DND-41 (cell line): ENCODE measurements around the gene SNUPN.

Experiments used
- ATAC-seq: fragments of 200-7000 bp; cut with Tn5 transposase; 3 replicates; pipeline ENCODE4 v1.9.1; 2021; ENCODE audit warnings: low read depth; ENCODE audit not compliant: insufficient read depth
- DNase-seq: peaks from one replicate; pipeline ENCODE4 v3.0.0-alpha.2; 2020
- H2AFZ ChIP-seq: 2 replicates; pipeline ENCODE4 v1.6.0; 2012; ENCODE audit warnings: low read depth, low read length
- H3K27ac ChIP-seq: 2 replicates; pipeline ENCODE4 v1.5.1; 2012; ENCODE audit warnings: low read length, inconsistent platforms
- H3K27me3 ChIP-seq: fragments of 200-600 bp; sonication (generic); 2 replicates; pipeline ENCODE4 v1.6.0; 2012; ENCODE audit warnings: low read length, mild to moderate bottlenecking, inconsistent platforms; ENCODE audit not compliant: insufficient read depth, poor library complexity
- H3K36me3 ChIP-seq: 2 replicates; pipeline ENCODE4 v1.5.1; 2012; ENCODE audit warnings: low read length, inconsistent platforms; ENCODE audit not compliant: insufficient read depth
- H3K4me1 ChIP-seq: 2 replicates; pipeline ENCODE4 v1.5.1; 2012; ENCODE audit warnings: mild to moderate bottlenecking, low read length; ENCODE audit not compliant: insufficient read depth
- H3K4me2 ChIP-seq: 2 replicates; pipeline ENCODE4 v1.6.0; 2012; ENCODE audit warnings: mild to moderate bottlenecking, moderate library complexity, low read length, inconsistent platforms; ENCODE audit not compliant: insufficient read depth
- H3K4me3 ChIP-seq, 2 experiments: fragments of 200-600 bp in 1 of 2; shearing (Covaris generic) in 1 of 2; 2 replicates each; pipeline ENCODE4 v1.5.1; 2012 to 2016; ENCODE audit warnings: inconsistent platforms in 2 of 2, low read length in 2 of 2, mild to moderate bottlenecking in 2 of 2, low read depth in 1 of 2, moderate library complexity in 1 of 2
- H3K79me2 ChIP-seq: 2 replicates; pipeline ENCODE4 v1.6.0; 2012; ENCODE audit warnings: low read length, inconsistent platforms; ENCODE audit not compliant: insufficient read depth
- H3K9ac ChIP-seq: 2 replicates; pipeline ENCODE4 v1.6.0; 2012; ENCODE audit warnings: low read depth, mild to moderate bottlenecking, inconsistent platforms, low read length, moderate library complexity
- H3K9me3 ChIP-seq: 2 replicates; pipeline ENCODE4 v1.5.1; 2012; ENCODE audit warnings: low read length, moderate library complexity, mild to moderate bottlenecking, inconsistent platforms; ENCODE audit not compliant: insufficient read depth, severe bottlenecking
- H4K20me1 ChIP-seq: 2 replicates; pipeline ENCODE4 v1.6.0; 2012; ENCODE audit warnings: low read length; ENCODE audit not compliant: insufficient read depth
- CTCF ChIP-seq: IDR thresholded peaks from 2 replicates; pipeline ENCODE4 v1.5.1; 2012; ENCODE audit warnings: borderline replicate concordance, low read length, moderate library complexity, mild to moderate bottlenecking; ENCODE audit not compliant: poor library complexity, severe bottlenecking; ENCODE audit errors: extremely low read depth
- EZH2 ChIP-seq: IDR thresholded peaks from 3 replicates; pipeline ENCODE4 v1.6.1; 2012; ENCODE audit warnings: borderline replicate concordance, low read depth, mild to moderate bottlenecking, moderate library complexity, low read length, inconsistent platforms; ENCODE audit not compliant: severe bottlenecking

SNUPN gene

GRCh38 chr15:75620841-75621391 lies 4.6 kb downstream of the SNUPN start:
- ATAC-seq: no peak
- H3K4me2 ChIP-seq: no peak overlapping the region

DNA sequence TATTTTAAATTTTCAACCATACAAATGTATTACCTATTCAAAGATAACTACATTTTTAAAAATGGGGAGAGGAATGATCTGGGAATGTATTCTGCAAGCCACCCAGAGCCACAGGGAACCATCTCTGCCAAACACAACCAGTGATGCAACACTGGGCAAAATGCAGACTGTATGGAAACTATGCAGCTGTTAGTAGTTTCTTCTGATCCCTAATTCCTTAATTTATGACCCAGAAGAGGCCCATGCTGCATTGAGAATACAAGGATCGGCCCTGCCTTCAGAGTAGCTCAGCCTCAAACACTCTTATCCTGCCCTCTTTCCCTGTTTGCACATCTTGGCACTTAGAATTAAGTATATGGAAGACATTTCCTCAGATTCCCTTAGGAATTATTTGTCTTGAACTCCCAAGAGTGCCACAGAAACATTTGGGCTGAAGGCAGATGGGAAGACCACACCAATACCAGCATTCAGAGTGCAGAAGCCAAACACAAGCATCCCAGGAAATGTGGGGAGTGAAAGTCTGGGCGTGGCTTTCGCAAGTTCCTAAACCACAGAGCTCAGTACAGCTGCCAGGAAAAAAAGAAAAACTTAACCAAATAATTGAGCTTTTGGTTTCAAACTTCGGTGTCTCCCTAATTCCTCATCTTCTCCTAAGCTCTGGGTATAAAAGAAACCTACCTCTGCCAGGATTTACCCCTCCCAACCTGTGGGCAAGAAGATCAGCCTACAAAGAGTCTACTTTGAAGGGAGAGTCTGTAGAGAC lies 5.3 kb downstream of the SNUPN start:
- peaks cover 10% of the 10 kb centered on the region; the same call in 1 of the 2 replicates for H3K4me1 ChIP-seq
- H2AFZ ChIP-seq: no peak overlapping the region
- no peak overlapping the region for H3K27ac ChIP-seq
- ATAC-seq: no peak
- no peak for DNase-seq
- TF ChIP-seq EZH2 (no peak), CTCF (no peak)
- no peak overlapping the region for H3K4me3 ChIP-seq
- peaks cover 47% of the 10 kb centered on the region for H3K36me3 ChIP-seq
- H3K4me2 ChIP-seq: no peak overlapping the region
- H3K9me3 ChIP-seq: no peaks in the 10 kb centered on the region
- no peaks in the 10 kb centered on the region for H3K27me3 ChIP-seq
- no peak overlapping the region for H3K9ac ChIP-seq
- H3K79me2 ChIP-seq: peaks cover 6% of the 10 kb centered on the region
- no peaks in the 10 kb centered on the region for H4K20me1 ChIP-seq

More at GRCh38 chr15:75620841-75621391, 4.6 kb downstream of the SNUPN start:
- Histone ChIP-seq H2AFZ (no peak overlapping the region), H3K36me3 (peaks cover 45% of the 10 kb centered on the region), H3K4me1 (peaks cover 10% of the 10 kb centered on the region; the same call in 1 of the 2 replicates), H3K4me3 (no peak overlapping the region), H3K9ac (no peak overlapping the region), H3K27me3 (no peaks in the 10 kb centered on the region), H3K79me2 (peaks cover 8% of the 10 kb centered on the region), H3K9me3 (no peaks in the 10 kb centered on the region), H3K27ac (no peak overlapping the region), H4K20me1 (no peaks in the 10 kb centered on the region)
- TF ChIP-seq EZH2 (no peak), CTCF (no peak)
- no peak for DNase-seq

GRCh38 chr15:75616766-75617165 lies 8.8 kb downstream of the SNUPN start:
- Histone ChIP-seq H3K9ac (no peak overlapping the region), H3K4me1 (0 out of 2 replicates have a peak, but pooled peaks cover 4% of the 10 kb centered on the region), H3K4me3 (no peak overlapping the region), H3K27ac (no peak overlapping the region), H3K9me3 (no peaks in the 10 kb centered on the region), H3K79me2 (no peaks in the 10 kb centered on the region), H4K20me1 (no peaks in the 10 kb centered on the region), H3K4me2 (no peak overlapping the region), H2AFZ (no peak overlapping the region), H3K27me3 (no peaks in the 10 kb centered on the region), H3K36me3 (peaks cover 69% of the 10 kb centered on the region)
- TF ChIP-seq EZH2: no peak
- TF ChIP-seq CTCF: no peak
- ATAC-seq: no peak
- DNase-seq: no peak
